GM19023 (cell line): ENCODE data around the gene B9D1.
A peak's percentile ranks its signal among the peaks of the same experiment; 100 is the strongest.

Experiments
- ATAC-seq: cut with Tn5 transposase; IDR thresholded peaks from one replicate; pipeline ENCODE4 v1.9.1; 2021; ENCODE audit warnings: mild to moderate bottlenecking, moderate library complexity; ENCODE audit not compliant: unreplicated experiment

The B9D1 gene

DNA sequence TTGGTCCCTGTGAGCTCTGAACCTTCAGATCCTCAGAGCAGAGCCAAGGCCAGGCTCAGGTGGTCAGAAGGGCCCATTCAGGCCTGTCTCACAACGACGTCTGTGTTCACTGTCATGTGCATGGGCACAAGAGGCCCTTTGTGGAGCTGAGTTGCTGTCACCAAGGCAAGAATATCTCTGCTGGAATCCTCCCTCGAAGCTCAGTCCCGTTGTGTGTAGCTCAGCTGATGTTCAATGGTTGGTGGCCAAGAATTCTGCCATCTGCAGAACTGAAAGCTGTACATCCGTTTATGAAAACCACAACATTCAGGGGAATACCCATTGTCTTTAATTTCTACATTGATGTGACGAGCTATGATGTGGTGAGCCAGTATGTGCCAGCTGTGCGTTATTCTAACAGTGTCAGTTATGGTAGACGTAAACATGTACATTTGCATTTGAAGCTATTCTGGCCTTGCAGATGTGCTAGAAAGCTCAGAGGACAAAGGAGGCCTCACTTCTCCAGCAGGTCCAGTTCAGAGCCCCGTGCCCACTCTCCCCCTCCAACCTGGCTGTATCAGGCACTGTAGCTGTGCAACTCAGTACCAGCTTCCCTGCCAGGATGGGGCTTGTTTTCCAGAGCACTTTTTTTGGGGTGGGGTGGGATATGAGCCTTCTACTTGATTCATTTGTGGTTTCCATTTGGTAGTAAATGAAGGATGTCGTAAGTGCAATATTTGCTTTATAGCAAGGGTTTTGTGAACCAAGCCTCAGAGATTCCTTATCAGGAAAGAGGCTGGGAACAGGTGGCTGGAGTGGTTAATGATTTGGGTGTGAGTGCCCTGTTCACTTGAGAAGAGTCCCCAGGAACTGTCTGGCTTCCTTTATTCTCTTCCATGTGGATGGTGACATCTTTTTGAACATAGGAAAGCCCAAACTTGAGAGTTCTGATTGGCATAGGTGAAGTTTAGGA is 56.1 kb downstream of the B9D1 start:
- ATAC-seq, result peak; percentile 82

DNA sequence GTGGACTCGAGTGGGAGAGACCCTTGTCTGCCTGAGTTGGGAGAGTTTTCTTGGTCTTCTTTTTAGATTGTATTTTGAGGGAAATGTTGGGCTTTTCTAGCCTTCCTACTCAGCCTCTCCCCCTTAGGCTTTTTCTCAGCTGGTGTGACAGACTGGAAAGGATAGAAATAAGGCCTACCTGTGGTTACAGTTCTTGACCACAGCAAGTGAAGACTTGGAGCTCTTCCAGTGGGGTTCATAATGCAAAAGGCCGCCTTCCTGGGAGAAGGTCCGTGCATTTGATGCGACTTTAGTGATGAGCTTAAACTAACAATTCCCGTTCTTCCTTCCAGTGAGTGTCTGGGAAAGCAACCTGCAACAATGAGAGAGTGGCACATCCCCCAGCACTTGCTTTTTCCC is 56.8 kb downstream of the B9D1 start:
- ATAC-seq, result no peak

DNA sequence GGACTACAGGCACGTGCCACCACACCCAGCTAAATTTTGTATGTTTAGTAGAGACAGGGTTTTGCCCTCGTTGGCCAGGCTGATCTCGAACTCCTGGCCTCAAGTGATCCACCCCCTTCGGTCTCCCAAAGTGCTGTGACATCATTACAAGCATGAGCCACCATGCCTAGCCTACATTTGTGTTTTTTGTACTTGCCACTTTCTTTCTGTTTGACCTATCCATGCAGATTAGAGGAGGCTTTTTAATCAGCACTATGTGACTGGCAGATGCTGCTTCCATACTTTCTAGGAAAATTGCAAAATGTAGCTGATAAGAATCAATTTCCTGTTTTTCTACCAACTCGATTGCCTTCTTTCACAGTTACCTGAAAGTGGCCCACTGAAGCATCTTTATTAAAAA is 57.3 kb downstream of the B9D1 start:
- no peak for ATAC-seq

DNA sequence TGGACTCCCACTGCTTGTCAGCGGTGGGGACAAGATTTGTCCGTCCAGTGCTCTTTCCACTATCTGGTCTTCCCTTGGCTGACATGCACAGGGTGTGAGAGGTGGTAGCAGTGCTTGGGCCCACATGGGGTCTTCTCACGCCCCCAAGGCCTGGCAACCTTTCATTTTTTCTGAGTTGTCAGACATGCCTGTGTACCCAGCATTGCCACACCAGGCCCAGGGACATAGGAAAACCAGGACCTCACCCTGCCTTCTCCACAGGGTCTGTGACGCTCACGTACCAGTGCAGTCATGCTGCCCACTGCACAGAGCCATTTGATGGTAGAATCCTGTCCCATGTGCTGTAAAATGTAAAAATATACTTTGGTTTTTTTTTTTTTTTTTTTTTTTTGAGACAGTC is 57.8 kb downstream of the B9D1 start:
- ATAC-seq, result no peak

- ATAC-seq, result no peak
These were observed 58.3 kb downstream of the B9D1 start for GRCh38 chr17:19304209-19304608.

DNA sequence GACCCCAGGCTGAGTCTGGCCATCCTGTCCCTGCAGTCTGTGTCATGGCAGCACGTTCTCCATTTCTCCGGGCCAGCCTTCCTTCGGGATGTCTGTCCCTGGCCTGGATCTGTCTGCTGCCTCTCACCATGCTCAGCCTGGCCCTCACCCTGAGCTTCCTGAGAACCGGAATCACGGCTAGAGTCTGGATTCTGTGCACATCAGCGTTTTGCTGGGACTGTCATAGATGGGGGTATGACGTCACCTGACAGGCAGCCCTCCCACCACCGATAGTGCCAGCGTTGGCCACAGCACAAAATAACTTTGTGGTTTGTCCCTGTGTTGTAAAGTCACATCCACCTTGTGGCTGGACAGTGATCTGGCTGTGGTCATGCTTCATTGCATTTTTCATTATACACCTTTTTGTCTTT is 59.2 kb downstream of the B9D1 start:
- ATAC-seq, result no peak

DNA sequence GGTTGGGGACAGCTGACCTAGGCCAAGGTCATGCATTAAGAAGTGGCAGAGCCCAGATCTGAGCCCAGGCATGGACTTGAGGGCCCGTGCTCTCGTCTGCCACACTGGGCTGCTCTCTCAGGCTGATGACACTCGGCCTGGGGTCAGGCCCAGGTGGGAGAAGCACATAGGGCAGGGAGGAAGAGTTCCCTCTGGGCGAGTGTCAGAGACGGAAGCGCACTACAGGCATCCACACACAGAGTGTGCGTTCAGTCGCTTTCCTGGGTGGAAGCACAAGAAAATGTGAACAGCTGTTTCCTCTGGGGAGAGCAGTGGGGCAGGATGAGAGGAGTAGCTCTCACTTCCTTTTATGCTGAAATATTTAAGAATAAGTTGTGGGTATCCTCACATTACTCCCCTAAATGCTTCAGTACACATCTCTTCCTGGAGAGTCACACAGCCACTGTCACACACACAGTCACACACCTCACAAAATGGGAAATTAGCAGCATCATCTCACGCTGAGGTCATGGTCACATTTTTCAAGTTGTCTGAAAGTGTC is 59.7 kb downstream of the B9D1 start:
- ATAC-seq, result no peak

GRCh38 chr17:19301973-19302372 is 60.5 kb downstream of the B9D1 start:
- no peak for ATAC-seq

DNA sequence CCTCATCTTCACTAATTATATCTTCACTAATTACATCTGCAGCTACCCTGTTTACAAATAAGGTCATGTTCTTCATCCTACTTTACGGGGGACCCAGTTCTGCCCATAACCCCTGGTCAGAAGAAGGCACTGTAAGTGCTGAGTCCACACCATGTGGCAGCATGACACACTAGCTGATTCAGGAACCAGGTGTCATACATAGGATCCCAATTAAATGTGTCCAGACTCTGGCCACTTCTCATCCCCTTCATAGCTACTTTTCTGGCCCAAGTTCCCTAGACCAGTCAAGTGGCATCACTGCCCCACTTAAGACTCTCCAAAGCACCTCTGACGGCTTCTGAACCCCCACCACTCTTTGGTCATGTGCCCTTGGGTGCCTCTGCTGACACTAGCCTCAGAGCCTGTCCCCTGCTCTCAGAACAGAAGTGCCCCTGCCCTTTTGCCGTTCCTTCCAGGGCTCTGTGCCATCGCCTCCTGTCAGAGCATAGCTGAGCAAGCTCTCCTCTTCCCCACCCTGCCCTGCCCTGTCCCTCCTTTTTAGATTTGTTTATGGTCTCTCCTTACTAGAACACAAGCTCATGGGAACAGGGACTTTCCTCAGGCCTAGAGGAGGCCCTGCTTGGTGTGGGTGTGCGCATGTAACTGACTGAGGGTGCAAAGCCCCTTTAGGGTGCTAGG is 61.1 kb downstream of the B9D1 start:
- ATAC-seq, result no peak

- no peak for ATAC-seq
These were observed 62.7 kb downstream of the B9D1 start for GRCh38 chr17:19299866-19300265.

DNA sequence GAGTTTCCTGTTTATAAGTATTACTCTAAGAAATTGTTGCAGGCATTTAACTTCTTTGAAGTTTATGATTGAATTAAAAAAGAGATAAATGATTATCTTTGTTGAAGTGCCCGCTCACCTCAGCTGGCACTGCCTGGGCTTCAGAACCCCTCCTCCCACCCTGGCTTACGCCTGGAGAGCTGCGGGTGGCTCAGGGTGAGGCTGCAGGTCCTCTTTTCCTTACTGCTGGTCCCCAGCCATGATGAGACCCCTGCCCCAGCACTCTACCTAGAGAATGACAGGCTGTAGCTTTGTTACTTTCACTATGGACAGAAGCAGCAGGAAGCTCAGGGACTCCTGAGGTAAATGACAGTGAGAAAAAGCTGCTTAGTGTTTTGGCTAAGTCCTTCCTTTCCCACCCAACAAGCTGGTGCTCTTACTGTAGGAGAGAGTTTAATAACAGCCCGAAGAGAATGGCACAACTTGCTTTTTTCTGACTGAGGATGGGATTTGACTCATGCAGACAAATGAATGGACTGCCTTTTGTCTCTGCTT is 63.2 kb downstream of the B9D1 start:
- ATAC-seq, result no peak

DNA sequence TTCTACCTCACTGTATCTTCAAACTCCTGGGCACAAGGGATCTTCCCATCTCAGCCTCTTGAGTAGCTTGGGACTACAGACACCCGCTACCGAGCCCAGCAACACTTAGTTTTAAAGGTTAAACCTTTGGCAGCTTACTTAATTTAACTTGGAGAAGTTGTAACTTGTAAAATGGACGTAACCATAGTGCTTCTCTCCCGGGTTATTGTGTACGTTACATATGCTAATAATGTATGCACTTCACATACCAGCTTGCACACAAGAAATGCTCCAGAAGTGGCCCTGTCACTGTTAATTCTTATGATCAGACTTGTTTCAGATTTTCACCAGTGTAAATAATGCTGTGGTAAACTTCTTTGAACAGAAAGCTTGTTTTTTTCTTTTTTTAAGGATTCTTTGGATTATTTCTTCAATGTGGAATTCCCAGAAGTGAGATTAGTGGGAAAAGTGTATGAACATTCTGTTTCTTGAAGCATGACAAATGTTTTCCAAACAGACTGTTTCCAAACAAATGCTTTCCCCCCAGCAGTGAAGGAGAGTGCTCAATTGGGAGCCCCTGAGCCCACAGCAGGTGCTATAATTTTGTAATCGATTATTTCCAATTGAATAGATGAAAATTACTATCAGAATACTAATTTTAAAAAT is 63.8 kb downstream of the B9D1 start:
- no peak for ATAC-seq

- no peak for ATAC-seq
These were observed 65.4 kb downstream of the B9D1 start for GRCh38 chr17:19296786-19297778.

DNA sequence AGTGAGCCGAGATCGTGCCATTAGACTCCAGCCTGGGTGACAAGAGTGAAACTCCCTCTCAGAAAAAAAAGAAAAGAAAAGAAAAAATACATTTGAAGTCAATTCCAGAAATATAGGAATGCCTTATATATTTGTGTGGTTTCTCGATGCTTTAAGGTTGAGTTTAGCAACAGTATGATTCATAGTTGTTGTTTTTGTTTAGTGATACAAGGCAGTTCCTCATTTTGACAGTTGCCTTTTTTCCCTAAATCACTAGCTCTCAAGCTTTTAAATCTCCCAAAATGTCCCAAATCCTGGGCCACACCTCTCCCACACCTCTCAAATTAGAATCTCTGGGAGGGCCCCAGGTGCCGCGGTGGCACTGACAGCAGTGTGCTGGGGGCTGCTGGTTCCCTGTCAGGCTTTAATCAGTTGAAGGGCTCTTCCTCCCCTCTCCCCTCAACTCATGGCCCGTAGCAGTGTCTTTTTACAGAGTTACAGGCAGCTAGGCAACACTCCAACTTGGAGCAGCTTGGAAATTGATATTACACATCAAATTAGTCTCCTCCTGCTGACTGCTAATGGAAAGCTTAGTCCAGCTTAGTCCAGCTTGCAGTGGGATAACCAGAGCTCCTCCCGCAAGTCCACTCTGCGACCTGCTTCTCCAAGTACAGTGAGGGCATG is 66.9 kb downstream of the B9D1 start:
- no peak for ATAC-seq

- no peak for ATAC-seq
These were observed 68.1 kb downstream of the B9D1 start for GRCh38 chr17:19294443-19294842.
